IPS DF 19.7 (cell line): Measurements from ENCODE around the gene CORO6.
"Not testable (repeated sequence)": the region's sequence is repeated elsewhere in the genome, so short reads cannot be mapped to it uniquely, and the experiment has no call there.

Source experiments
- DNase-seq: peaks from one replicate; pipeline ENCODE4 v3.0.0-alpha.2; 2013; ENCODE audit warnings: low read depth, low spot score

CORO6 gene

GRCh38 chr17:29622337-29623282 lies at the start of gene CORO6:
CORO6 (minus strand) TSS chr17:29622912; CDS start chr17:29621421, 1,491 bp downstream.
- no peak for DNase-seq

GRCh38 chr17:29671661-29672060 lies 48.9 kb upstream of the CORO6 start:
- no peak for DNase-seq

GRCh38 chr17:29669266-29669665 lies 46.6 kb upstream of the CORO6 start:
- DNase-seq = no peak

GRCh38 chr17:29667969-29668368 lies 45.3 kb upstream of the CORO6 start:
- DNase-seq = no peak

- no peak for DNase-seq
Observed at GRCh38 chr17:29665481-29665810, 42.7 kb upstream of the CORO6 start.

GRCh38 chr17:29664743-29665480 lies 42.2 kb upstream of the CORO6 start:
- no peak for DNase-seq

GRCh38 chr17:29663155-29663554 lies 40.4 kb upstream of the CORO6 start:
- no peak for DNase-seq

GRCh38 chr17:29661213-29661612 lies 38.5 kb upstream of the CORO6 start:
- DNase-seq = no peak

- no peak for DNase-seq
Observed at GRCh38 chr17:29659155-29659554, 36.4 kb upstream of the CORO6 start.

GRCh38 chr17:29655323-29655722 lies 32.6 kb upstream of the CORO6 start:
- DNase-seq = no peak

- DNase-seq = no peak
Observed at GRCh38 chr17:29653995-29654714, 31.4 kb upstream of the CORO6 start.

GRCh38 chr17:29652976-29653375 lies 30.3 kb upstream of the CORO6 start:
- no peak for DNase-seq

- DNase-seq = not testable (repeated sequence)
Observed at GRCh38 chr17:29651913-29652312, 29.2 kb upstream of the CORO6 start.

- no peak for DNase-seq
Observed at GRCh38 chr17:29650396-29650795, 27.7 kb upstream of the CORO6 start.

- no peak for DNase-seq
Observed at GRCh38 chr17:29649359-29649758, 26.6 kb upstream of the CORO6 start.

- no peak for DNase-seq
Observed at GRCh38 chr17:29648005-29648404, 25.3 kb upstream of the CORO6 start.

- no peak for DNase-seq
Observed at GRCh38 chr17:29645515-29646051, 22.9 kb upstream of the CORO6 start.

- DNase-seq = no peak
Observed at GRCh38 chr17:29643817-29644160, 21.1 kb upstream of the CORO6 start.

GRCh38 chr17:29642171-29642611 lies 19.5 kb upstream of the CORO6 start:
- DNase-seq = no peak

- DNase-seq = no peak
Observed at GRCh38 chr17:29640981-29641642, 18.4 kb upstream of the CORO6 start.

GRCh38 chr17:29640413-29640812 lies 17.7 kb upstream of the CORO6 start:
- no peak for DNase-seq
